Activated T-helper 17 cell treated with anti-CD3 and anti-CD28 coated beads, Interleukin-2, amount 50 U/mL, for 72 hours (primary cell): ENCODE results near the gene CTXN3. TPM values are rescaled to one million over a fixed set of nuclear protein-coding genes. Genes with fewer than 3 reads are reported as not detected.

Source experiments
- ATAC-seq: fragments of 150-1000 bp; cut with Tn5 transposase; replicated peaks from 2 replicates; pipeline ENCODE4 v1.10.0; 2021; ENCODE audit warnings: mild to moderate bottlenecking, moderate library complexity
- H3K27ac Mint-ChIP-seq: one replicate; pipeline ENCODE4 v1.8.0; 2022; ENCODE audit warnings: mixed read lengths
- H3K27me3 Mint-ChIP-seq: one replicate; pipeline ENCODE4 v1.8.0; 2022; ENCODE audit warnings: mixed read lengths
- H3K36me3 Mint-ChIP-seq: one replicate; pipeline ENCODE4 v1.8.0; 2022; ENCODE audit warnings: low read depth, mild to moderate bottlenecking, mixed read lengths
- H3K4me1 Mint-ChIP-seq: one replicate; pipeline ENCODE4 v1.8.0; 2022; ENCODE audit warnings: mixed read lengths
- H3K4me3 Mint-ChIP-seq: one replicate; pipeline ENCODE4 v1.8.0; 2022; ENCODE audit warnings: mild to moderate bottlenecking, mixed read lengths
- H3K9me3 Mint-ChIP-seq: one replicate; pipeline ENCODE4 v1.8.0; 2022; ENCODE audit warnings: mixed read lengths
- total RNA-seq, 2 donors: library from RNA; stranded (reverse); gene quantifications; one replicate each; pipeline ENCODE4 v1.2.3, GENCODE V29; 2022

CTXN3 gene
- total RNA-seq, 2 donors from 2014 or later = not detected

- Mint-ChIP-seq H3K27me3 (peaks cover 16% of the 10 kb centered on the region), H3K27ac (no peak overlapping the region), H3K4me3 (no peak overlapping the region), H3K36me3 (no peaks in the 10 kb centered on the region), H3K9me3 (no peaks in the 10 kb centered on the region), H3K4me1 (no peaks in the 10 kb centered on the region)
- no peak for ATAC-seq
These were observed 14.9 kb upstream of the CTXN3 start for GRCh38 chr5:127634007-127634406.

- Mint-ChIP-seq H3K36me3 (no peaks in the 10 kb centered on the region), H3K4me3 (no peak overlapping the region), H3K27me3 (peaks cover 13% of the 10 kb centered on the region), H3K4me1 (no peaks in the 10 kb centered on the region), H3K9me3 (no peaks in the 10 kb centered on the region), H3K27ac (no peak overlapping the region)
- no peak for ATAC-seq
These were observed 9.1 kb upstream of the CTXN3 start for GRCh38 chr5:127639828-127640227.

- H3K4me1 Mint-ChIP-seq = no peaks in the 10 kb centered on the region
- ATAC-seq = no peak
- H3K27ac Mint-ChIP-seq = no peak overlapping the region
- H3K27me3 Mint-ChIP-seq = peaks cover 5% of the 10 kb centered on the region
- H3K9me3 Mint-ChIP-seq = no peaks in the 10 kb centered on the region
- H3K4me3 Mint-ChIP-seq = no peak overlapping the region
- no peaks in the 10 kb centered on the region for H3K36me3 Mint-ChIP-seq
These were observed 5.9 kb upstream of the CTXN3 start for GRCh38 chr5:127642949-127643348.

- H3K9me3 Mint-ChIP-seq = no peaks in the 10 kb centered on the region
- no peaks in the 10 kb centered on the region for H3K4me1 Mint-ChIP-seq
- no peak overlapping the region for H3K4me3 Mint-ChIP-seq
- peaks cover 3% of the 10 kb centered on the region for H3K27me3 Mint-ChIP-seq
- no peak for ATAC-seq
- no peaks in the 10 kb centered on the region for H3K36me3 Mint-ChIP-seq
- H3K27ac Mint-ChIP-seq = no peak overlapping the region
These were observed 5.3 kb upstream of the CTXN3 start for GRCh38 chr5:127643607-127644006.

- Mint-ChIP-seq H3K27ac (no peak overlapping the region), H3K4me1 (no peaks in the 10 kb centered on the region)
These were observed 3.6 kb upstream of the CTXN3 start for GRCh38 chr5:127645300-127645726.

GRCh38 chr5:127647361-127647958 is 1.4 kb upstream of the CTXN3 start:
- Mint-ChIP-seq H3K27me3 (peaks cover 14% of the 10 kb centered on the region), H3K4me3 (no peak overlapping the region), H3K9me3 (no peaks in the 10 kb centered on the region)

More at GRCh38 chr5:127645300-127645726, 3.6 kb upstream of the CTXN3 start:
- Mint-ChIP-seq H3K4me3 (no peak overlapping the region), H3K36me3 (no peaks in the 10 kb centered on the region), H3K27me3 (peaks cover 10% of the 10 kb centered on the region), H3K9me3 (no peaks in the 10 kb centered on the region)
- ATAC-seq = no peak

GRCh38 chr5:127650022-127650421 is 1.1 kb downstream of the CTXN3 start:
- Mint-ChIP-seq H3K27ac (no peak overlapping the region), H3K4me1 (no peaks in the 10 kb centered on the region), H3K9me3 (no peaks in the 10 kb centered on the region), H3K4me3 (no peak overlapping the region), H3K36me3 (no peaks in the 10 kb centered on the region), H3K27me3 (peaks cover 17% of the 10 kb centered on the region)
- ATAC-seq = no peak

More at GRCh38 chr5:127647361-127647958, 1.4 kb upstream of the CTXN3 start:
- Mint-ChIP-seq H3K27ac (no peak overlapping the region), H3K4me1 (no peaks in the 10 kb centered on the region), H3K36me3 (no peaks in the 10 kb centered on the region)
- no peak for ATAC-seq

- Mint-ChIP-seq H3K4me1 (no peaks in the 10 kb centered on the region), H3K9me3 (no peaks in the 10 kb centered on the region), H3K36me3 (no peaks in the 10 kb centered on the region), H3K4me3 (no peak overlapping the region), H3K27ac (no peak overlapping the region), H3K27me3 (peaks cover 17% of the 10 kb centered on the region)
- no peak for ATAC-seq
These were observed 1.8 kb downstream of the CTXN3 start for GRCh38 chr5:127650649-127651048.

GRCh38 chr5:127652952-127653611 is 4.2 kb downstream of the CTXN3 start:
- Mint-ChIP-seq H3K4me3 (no peak overlapping the region), H3K4me1 (no peaks in the 10 kb centered on the region), H3K27me3 (peaks cover 17% of the 10 kb centered on the region), H3K36me3 (no peaks in the 10 kb centered on the region), H3K9me3 (no peaks in the 10 kb centered on the region), H3K27ac (no peak overlapping the region)
- peak; percentile 40 for ATAC-seq

GRCh38 chr5:127656825-127657224 is 7.9 kb downstream of the CTXN3 start:
- Mint-ChIP-seq H3K4me3 (no peak overlapping the region), H3K4me1 (no peaks in the 10 kb centered on the region), H3K36me3 (no peaks in the 10 kb centered on the region), H3K27me3 (peaks cover 10% of the 10 kb centered on the region), H3K27ac (no peak overlapping the region), H3K9me3 (no peaks in the 10 kb centered on the region)
- no peak for ATAC-seq

- Mint-ChIP-seq H3K4me1 (no peaks in the 10 kb centered on the region), H3K36me3 (no peaks in the 10 kb centered on the region), H3K27me3 (peaks cover 10% of the 10 kb centered on the region), H3K9me3 (no peaks in the 10 kb centered on the region), H3K27ac (no peak overlapping the region), H3K4me3 (no peak overlapping the region)
- ATAC-seq = no peak
These were observed 11.3 kb downstream of the CTXN3 start for GRCh38 chr5:127660047-127660733.

- peaks cover 7% of the 10 kb centered on the region for H3K27me3 Mint-ChIP-seq
- no peaks in the 10 kb centered on the region for H3K4me1 Mint-ChIP-seq
- no peaks in the 10 kb centered on the region for H3K9me3 Mint-ChIP-seq
- no peak overlapping the region for H3K27ac Mint-ChIP-seq
- H3K36me3 Mint-ChIP-seq = no peaks in the 10 kb centered on the region
- no peak overlapping the region for H3K4me3 Mint-ChIP-seq
- ATAC-seq = no peak
These were observed 15.2 kb downstream of the CTXN3 start for GRCh38 chr5:127664093-127664492.

GRCh38 chr5:127665641-127666040 is 16.8 kb downstream of the CTXN3 start:
- Mint-ChIP-seq H3K27me3 (peaks cover 3% of the 10 kb centered on the region), H3K9me3 (no peaks in the 10 kb centered on the region), H3K36me3 (no peaks in the 10 kb centered on the region), H3K4me3 (no peak overlapping the region), H3K4me1 (no peaks in the 10 kb centered on the region), H3K27ac (no peak overlapping the region)
- no peak for ATAC-seq

GRCh38 chr5:127666043-127666716 is 17.3 kb downstream of the CTXN3 start:
- Mint-ChIP-seq H3K9me3 (no peaks in the 10 kb centered on the region), H3K27me3 (peaks cover 3% of the 10 kb centered on the region), H3K36me3 (no peaks in the 10 kb centered on the region), H3K4me3 (no peak overlapping the region), H3K4me1 (no peaks in the 10 kb centered on the region), H3K27ac (no peak overlapping the region)
- no peak for ATAC-seq
